Activated CD8-positive, alpha-beta memory T cell treated with anti-CD3 and anti-CD28 coated beads for 1 hour (primary cell): ENCODE measurements around the gene TTLL11.

Experiments used
- DNase-seq, 2 donors: peaks; one replicate each; pipeline ENCODE4 v3.0.0-alpha.2; 2020; ENCODE audit warnings: low read depth in 1 of 2; ENCODE audit errors: extremely low read depth in 1 of 2

TTLL11 gene

DNA sequence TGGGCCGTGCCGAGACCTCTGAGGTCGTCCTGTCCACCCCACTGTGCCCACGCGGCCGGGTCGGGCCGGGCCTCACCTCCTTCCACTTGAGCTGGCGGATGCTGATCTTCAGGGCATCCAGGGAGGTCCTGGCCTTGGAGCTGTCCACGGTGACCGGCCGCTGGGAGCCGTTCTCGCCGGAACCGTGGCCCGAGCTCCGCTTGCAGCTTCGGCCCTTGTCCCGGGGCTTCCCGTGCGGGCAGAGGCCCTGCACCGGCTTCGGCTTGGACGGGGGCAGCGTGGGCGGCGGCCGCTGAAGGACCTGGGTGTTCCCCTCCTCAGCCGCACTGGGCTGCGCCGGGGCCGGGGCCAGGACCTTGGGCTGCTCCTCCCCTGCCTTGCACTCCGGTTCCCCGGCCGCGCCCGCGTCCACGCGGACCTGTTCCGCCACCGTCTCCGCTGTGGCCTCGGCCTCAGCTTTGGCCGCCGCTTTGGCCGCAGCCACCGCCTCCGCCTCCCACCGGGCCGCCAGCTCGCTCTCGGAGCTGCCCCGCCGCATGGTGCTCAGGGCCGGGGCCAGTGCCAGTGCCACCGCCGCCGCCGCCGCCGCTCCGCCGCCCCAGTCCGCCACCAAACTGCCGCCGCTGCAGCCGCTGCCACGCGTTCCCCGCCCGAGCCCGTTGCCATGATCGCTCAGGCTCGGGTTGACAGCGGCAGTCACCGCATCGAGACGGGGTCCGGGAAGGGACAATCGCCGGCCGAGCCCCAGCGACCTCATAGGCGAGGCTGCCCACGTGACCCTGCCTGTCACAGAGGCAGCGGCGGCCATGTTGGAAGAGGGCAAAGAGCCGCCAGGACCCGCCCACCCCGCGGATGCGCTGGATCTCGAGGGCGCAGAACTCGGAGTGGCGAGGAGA, at the start of gene TTLL11:
Gene TTLL11, minus strand, starts transcription at position 698 of the 896 bp plus-strand sequence. Its CDS starts 160 bp downstream, at position 538.
- peak; percentile 88 to 95 for DNase-seq

- DNase-seq = no peak
These were observed 48.6 kb upstream of the TTLL11 start for GRCh38 chr9:122141671-122142070.

- DNase-seq = no peak
These were observed 47.5 kb upstream of the TTLL11 start for GRCh38 chr9:122140368-122141193.

DNA sequence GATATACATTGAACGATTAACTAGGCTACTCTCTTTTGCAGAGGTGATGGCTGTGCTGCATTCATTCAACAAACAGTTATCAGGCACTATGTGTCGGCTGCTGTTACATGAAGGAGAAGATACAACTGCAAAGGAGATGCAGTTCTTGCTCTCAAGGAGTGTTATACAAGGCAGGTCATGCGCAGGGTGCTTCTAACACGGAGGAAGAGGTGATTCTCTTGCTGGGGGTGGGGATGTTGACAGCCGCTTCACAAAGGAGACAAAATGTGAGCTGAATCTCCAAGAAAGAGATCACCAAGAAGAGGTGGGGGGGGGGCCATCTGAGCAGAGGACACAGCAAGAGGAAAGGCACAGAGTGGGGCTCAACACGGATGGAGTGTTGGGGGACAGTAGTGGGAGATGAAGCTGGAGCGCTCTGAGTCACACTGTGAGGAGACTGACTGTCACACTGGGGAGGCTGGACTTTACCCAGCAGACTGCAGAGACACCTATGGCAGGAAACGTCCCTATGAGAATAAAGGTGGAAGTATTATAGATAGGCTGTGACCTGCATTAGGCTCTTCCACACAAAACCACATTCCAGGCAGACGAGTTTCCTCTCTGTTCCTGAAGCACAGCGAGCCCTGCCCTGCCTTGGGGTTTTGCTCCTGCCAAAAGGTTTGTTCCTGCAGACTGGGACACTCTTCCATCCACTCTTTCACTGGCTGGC, 45.6 kb upstream of the TTLL11 start:
- DNase-seq = no peak

DNA sequence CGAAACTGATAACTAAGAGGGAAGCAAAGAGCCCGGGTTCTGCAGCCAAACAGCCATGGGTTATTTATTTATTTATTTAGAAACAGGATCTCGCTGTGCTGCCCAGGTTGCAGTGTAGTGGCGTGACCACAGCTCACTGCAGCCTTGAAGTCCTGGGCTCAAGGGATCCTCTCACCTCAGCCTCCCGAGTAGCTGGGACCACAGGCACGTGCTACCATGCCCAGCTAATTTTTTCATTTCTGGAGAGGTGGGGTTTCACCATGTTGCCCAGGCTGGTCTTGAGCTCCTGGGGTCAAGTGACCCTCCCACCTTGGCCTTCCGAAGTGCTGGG, 42.4 kb upstream of the TTLL11 start:
- no peak for DNase-seq

- no peak for DNase-seq
These were observed 41.9 kb upstream of the TTLL11 start for GRCh38 chr9:122134822-122135528.

DNA sequence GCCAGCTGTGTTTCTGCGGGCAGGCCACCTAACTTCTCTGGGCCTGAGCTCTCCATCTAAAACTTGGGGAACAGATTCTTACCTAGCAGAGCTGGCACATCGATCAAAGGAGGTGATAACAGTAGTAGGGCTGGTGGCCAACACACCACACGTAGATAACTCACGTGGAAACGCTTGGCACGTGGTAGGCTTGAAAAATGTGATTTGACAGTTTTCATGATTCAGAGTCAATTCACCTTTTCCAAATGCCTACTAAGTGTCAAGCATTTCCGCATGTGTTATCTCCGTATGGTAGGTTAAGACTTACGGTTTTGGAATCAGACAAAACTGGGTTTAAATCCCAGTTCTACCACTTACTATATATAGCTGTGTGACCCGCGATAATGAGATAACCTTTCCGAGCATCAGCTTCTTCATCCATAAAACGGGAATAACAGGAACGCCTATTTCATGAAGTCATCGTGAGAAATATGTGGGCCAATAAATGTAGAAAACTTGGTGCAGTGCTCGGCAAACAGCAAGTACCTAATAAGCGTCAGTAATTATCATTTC, 41.0 kb upstream of the TTLL11 start:
- DNase-seq = no peak

DNA sequence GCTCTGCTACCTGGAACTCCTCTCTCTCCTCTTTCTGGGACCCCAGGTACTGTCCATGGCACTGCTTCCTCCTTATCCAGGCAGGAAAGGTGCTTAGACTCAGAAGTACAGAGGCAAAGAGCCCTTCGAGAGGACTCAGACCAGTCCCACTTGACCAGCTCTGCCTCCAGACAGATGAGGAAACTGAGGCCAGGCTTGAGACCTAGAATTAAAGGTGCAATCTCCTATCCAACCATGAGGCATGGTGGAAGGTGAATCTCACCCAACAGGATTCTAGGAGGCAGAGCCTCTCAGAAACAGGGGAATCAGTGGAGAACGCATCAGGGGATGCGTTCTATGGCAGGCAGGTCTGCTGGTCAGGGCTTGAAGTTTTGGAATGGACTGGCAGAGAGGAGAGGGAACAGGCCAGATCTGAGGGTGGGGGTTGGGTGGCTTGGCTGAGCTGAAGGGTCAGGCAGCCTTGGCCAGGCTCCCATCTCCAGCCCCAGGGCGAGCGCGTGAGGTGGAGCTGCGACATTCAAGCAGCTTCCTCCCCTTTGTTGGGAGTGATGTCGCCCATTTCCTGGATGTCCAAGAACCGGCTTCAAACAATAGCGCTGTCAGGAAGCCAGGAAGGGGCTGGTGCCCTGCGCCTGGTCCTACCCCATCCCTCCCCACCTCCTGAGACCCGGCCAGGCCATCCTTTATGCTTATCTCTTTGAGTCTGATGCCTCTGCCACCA, 40.3 kb upstream of the TTLL11 start:
- no peak for DNase-seq

DNA sequence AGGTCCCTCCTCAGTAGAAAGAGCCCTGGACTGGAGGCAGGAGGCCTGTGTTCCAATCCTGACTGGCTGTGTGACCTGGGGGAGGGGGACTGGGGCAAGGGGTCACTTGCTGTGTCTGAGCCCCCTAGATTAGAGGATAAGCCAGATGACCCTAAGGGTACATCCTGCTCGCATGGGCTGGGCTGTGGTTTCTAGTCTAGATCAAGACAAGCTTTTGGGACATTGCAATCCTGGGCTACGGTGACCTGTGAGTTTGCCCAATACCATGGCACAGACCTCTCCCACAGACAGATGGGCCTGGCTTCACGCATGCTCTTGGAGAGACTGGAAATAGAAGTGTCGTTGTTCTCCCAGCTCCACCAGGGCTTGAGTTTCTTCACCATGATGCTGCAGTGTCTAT, 39.4 kb upstream of the TTLL11 start:
- no peak for DNase-seq

DNA sequence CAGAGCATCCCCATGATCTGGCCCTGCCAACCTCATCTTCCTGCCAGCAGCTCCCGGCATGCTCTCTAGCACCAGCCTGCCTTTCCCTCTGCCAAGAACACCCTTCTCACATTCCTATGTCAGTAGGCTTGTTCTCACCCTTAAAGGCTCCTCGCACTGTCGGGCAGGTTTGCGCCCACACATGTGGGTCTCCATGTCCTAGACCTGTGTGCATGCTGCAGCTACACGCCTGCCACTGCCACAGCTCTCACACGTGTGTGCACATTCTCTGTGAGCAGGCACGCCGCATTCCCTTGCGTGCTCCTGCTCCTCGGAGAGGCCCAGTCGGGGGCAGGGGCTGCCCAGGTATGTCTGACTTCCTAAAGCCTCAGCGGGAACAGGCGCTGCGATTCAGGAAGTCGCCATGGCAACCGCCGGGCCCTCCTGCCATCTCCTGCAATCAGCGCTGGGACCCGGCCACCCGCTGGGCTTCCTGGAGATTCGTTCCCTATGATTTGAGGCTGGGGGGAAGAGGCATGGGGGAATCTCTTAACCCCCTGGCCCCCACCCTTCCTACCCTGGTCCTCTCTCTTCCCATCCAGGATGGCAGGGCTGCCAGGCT, 38.4 kb upstream of the TTLL11 start:
- DNase-seq = no peak

DNA sequence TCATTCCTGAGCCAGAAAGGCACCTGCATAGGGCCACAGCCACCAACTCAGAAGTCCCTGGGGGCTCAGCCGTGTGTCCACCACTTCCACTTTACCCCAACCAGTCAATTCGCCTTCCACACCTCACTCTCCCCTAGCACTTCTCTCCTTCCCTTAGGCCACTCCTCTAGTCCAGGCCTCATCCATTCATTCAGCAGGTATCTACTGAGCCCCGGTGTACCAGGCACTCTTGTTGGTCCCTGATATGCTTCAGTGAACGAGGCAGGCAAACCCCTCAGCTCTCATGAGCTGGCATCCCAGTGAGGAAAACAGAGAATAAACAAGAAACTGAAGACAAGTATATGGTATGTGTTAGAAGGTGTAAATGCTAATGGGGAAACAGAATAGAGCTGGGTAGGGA, 37.7 kb upstream of the TTLL11 start:
- DNase-seq = no peak

GRCh38 chr9:122129969-122130368, 36.9 kb upstream of the TTLL11 start:
- no peak for DNase-seq

DNA sequence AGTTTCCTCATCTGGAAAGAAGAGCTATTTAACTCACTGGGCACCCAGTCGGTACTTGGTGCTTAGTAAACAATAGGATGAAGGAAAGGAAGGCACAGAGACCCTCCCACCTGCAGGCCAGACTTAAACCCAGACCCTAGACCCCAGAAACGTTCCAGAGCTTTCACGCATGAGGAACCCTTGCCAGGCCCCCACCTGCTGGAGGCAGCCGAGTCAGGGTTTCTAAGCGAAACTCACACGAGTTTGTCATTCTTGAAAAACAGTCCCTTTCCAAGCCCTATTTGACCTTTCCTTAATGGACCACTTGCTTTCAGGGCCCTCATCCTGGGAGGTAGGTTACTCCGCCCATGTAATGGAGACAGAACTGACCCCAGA, 35.8 kb upstream of the TTLL11 start:
- no peak for DNase-seq

- no peak for DNase-seq
These were observed 35.2 kb upstream of the TTLL11 start for GRCh38 chr9:122128007-122128968.

DNA sequence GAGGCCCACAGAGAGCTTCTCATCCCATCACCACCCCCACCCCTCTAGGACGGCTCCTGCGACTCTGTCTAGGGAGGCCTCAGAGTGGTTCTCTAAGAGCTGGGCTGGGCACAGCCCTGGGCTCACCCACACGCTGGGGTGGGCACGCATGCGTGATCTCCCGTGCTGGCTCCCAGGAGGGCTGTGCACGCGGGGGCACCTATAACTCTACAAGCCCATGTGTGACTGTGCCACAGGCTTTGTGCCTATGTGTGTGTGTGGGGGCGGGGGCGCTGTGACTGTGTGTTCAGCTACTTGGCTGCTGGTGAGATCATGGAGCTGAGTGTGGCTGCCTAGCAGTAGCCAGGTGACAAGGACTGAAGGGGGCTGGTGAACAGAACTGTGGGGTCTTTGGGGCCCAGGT, 34.3 kb upstream of the TTLL11 start:
- no peak for DNase-seq

DNA sequence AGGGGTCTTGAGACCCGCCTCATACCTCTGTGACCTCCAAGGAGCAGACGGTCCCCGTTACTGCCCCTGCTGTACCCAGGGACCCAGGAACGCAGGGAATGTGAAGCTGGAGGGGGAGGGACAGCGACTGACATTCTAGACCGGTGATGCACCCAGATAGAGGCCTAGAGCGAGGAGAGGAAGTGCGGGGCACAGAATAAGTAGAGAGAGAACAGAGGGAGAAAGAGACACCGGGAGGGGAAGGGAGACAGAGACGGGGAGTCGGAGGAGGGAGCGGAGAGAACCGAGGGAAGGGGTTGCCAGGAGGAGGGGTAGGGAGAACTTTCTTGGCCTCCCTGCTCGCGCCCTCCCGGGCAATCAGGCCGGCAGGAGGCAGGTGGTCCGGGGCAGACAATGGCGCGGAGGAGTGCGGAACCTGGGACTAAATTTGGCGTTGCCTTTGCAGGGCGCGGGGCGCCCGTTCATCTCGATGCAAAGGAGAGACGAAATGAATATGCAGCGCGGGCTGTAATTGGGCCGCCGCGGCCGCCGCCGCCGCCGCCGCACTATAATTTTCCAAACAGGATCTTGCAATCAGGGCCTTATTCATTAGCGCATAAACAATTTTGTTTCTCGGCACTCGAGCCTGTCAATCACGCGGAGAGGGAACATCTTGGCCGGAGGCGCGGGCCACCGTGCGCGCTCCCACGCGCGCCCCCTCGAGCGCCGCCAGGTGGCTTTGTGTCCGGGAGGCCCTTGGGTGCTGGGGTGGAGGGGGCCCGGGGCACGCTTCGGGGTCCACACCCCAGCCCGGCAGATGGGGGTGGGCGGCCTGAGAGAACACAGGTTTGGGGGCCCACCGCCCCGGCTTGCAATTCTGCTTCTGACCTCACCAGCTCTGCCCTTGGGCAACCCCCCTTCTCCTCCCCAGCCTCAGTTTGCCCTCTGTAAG, 33.5 kb upstream of the TTLL11 start:
- DNase-seq = no peak
